Measurements from ENCODE around the gene ZNF823. TPM values are rescaled to one million over a fixed set of nuclear protein-coding genes. Genes with fewer than 3 reads are reported as not detected.

Gene ZNF823
- total RNA-seq, 2 experiments from 2014 or later: 5.7 to 7.0 TPM

- H2AFZ ChIP-seq (ENCODE audit: low read length): peak overlapping the region; percentile 74
- no peaks in the 10 kb centered on the region for H3K79me2 ChIP-seq (ENCODE audit: insufficient read depth, low read depth, low read length)
- H3K4me2 ChIP-seq (ENCODE audit: low read length): peak overlapping the region; percentile 68
- H3K9me2 ChIP-seq (ENCODE audit: insufficient read depth, low read length): no peaks in the 10 kb centered on the region
- no peaks in the 10 kb centered on the region for H4K20me1 ChIP-seq (ENCODE audit: insufficient read depth, low read length)
- TSS peak; percentile 54 for BruUV-seq (replicated peaks)
- TF ChIP-seq EZH2phosphoT487 (IDR thresholded peaks at IDR 0.05; ENCODE audit: borderline replicate concordance, low read depth, low read length): no peak
- peak; percentile 48 for TF ChIP-seq CTCF (conservative IDR thresholded peaks at IDR 0.05; ENCODE audit: low read length)
- peaks cover 20% of the 10 kb centered on the region for H3K4me1 ChIP-seq (ENCODE audit: insufficient read depth, low read length, poor library complexity, severe bottlenecking)
- intact Hi-C loops (cut with micrococcal nuclease; ENCODE audit: unreplicated experiment): no loop called here
- ChIA-PET CTCF (ENCODE audit: unreplicated experiment) (no interaction called here), POLR2A (interaction anchor here (0.6 kb wide), 1 partner anchor 42 kb away, joined by 3 read pairs; no protein-coding TSS in a partner anchor)
- H3K9me3 ChIP-seq (ENCODE audit: low read length): no peaks in the 10 kb centered on the region
- no peaks in the 10 kb centered on the region for H3K36me3 ChIP-seq (ENCODE audit: insufficient read depth, low read length)
- no peak overlapping the region for H3K27ac ChIP-seq (ENCODE audit: low read depth, low read length, poor library complexity, severe bottlenecking)
- peak; percentile 14 for DNase-seq (ENCODE audit: low spot score)
- peak overlapping the region; percentile 67 for H3K4me3 ChIP-seq (ENCODE audit: low read depth, low read length, poor library complexity, severe bottlenecking)
Observed at GRCh38 chr19:11693505-11694499, 44.9 kb downstream of the ZNF823 start.

- H3K4me2 ChIP-seq (ENCODE audit: low read length): no peak overlapping the region
- intact Hi-C loops (cut with micrococcal nuclease; ENCODE audit: unreplicated experiment): no loop called here
- no peaks in the 10 kb centered on the region for H4K20me1 ChIP-seq (ENCODE audit: insufficient read depth, low read length)
- H3K36me3 ChIP-seq (ENCODE audit: insufficient read depth, low read length): no peaks in the 10 kb centered on the region
- no peaks in the 10 kb centered on the region for H3K9me2 ChIP-seq (ENCODE audit: insufficient read depth, low read length)
- peaks cover 17% of the 10 kb centered on the region for H3K4me1 ChIP-seq (ENCODE audit: insufficient read depth, low read length, poor library complexity, severe bottlenecking)
- no peak for TF ChIP-seq EZH2phosphoT487 (IDR thresholded peaks at IDR 0.05; ENCODE audit: borderline replicate concordance, low read depth, low read length)
- H2AFZ ChIP-seq (ENCODE audit: low read length): no peak overlapping the region
- BruUV-seq (replicated peaks): no TSS peak
- no peaks in the 10 kb centered on the region for H3K79me2 ChIP-seq (ENCODE audit: insufficient read depth, low read depth, low read length)
- no peak overlapping the region for H3K4me3 ChIP-seq (ENCODE audit: low read depth, low read length, poor library complexity, severe bottlenecking)
- no peak overlapping the region for H3K27ac ChIP-seq (ENCODE audit: low read depth, low read length, poor library complexity, severe bottlenecking)
- H3K9me3 ChIP-seq (ENCODE audit: low read length): no peaks in the 10 kb centered on the region
- DNase-seq (ENCODE audit: low spot score): no peak
- POLR2A ChIA-PET: no interaction called here
- CTCF ChIA-PET (ENCODE audit: unreplicated experiment): no interaction called here
Observed at GRCh38 chr19:11692127-11692790, 46.5 kb downstream of the ZNF823 start.

- Histone ChIP-seq H3K4me1 (ENCODE audit: insufficient read depth, low read length, poor library complexity, severe bottlenecking) (no peaks in the 10 kb centered on the region), H3K9me3 (ENCODE audit: low read length) (no peaks in the 10 kb centered on the region), H3K79me2 (ENCODE audit: insufficient read depth, low read depth, low read length) (no peaks in the 10 kb centered on the region), H3K4me3 (ENCODE audit: low read depth, low read length, poor library complexity, severe bottlenecking) (no peak overlapping the region), H3K27ac (ENCODE audit: low read depth, low read length, poor library complexity, severe bottlenecking) (no peak overlapping the region), H3K9me2 (ENCODE audit: insufficient read depth, low read length) (no peaks in the 10 kb centered on the region), H3K36me3 (ENCODE audit: insufficient read depth, low read length) (no peaks in the 10 kb centered on the region), H3K4me2 (ENCODE audit: low read length) (no peak overlapping the region), H2AFZ (ENCODE audit: low read length) (no peak overlapping the region), H4K20me1 (ENCODE audit: insufficient read depth, low read length) (no peaks in the 10 kb centered on the region)
- POLR2A ChIA-PET: no interaction called here
- intact Hi-C loops (cut with micrococcal nuclease; ENCODE audit: unreplicated experiment): no loop called here
- no peak for DNase-seq (ENCODE audit: low spot score)
- TF ChIP-seq CTCF (conservative IDR thresholded peaks at IDR 0.05; ENCODE audit: low read length): no peak
- TF ChIP-seq EZH2phosphoT487 (IDR thresholded peaks at IDR 0.05; ENCODE audit: borderline replicate concordance, low read depth, low read length): no peak
- BruUV-seq (replicated peaks): no TSS peak
- CTCF ChIA-PET (ENCODE audit: unreplicated experiment): no interaction called here
Observed at GRCh38 chr19:11685676-11686650, 52.8 kb downstream of the ZNF823 start.
